OCI-LY3 (cell line): Measurements from ENCODE around the gene VAV2.

Experiments used
- CTCF ChIP-seq: fragments of 200-600, 300-600 bp; sonication (generic); IDR thresholded peaks from 2 replicates; pipeline ENCODE4 v1.5.1; 2014; ENCODE audit warnings: antibody characterized with exemption, low read length, low read depth
- EZH2phosphoT487 ChIP-seq: fragments of 200-600 bp; shearing (Covaris generic); IDR thresholded peaks from 2 replicates; pipeline ENCODE4 v1.6.1; 2018; ENCODE audit warnings: antibody characterized with exemption, mixed run types, low read depth

DNA sequence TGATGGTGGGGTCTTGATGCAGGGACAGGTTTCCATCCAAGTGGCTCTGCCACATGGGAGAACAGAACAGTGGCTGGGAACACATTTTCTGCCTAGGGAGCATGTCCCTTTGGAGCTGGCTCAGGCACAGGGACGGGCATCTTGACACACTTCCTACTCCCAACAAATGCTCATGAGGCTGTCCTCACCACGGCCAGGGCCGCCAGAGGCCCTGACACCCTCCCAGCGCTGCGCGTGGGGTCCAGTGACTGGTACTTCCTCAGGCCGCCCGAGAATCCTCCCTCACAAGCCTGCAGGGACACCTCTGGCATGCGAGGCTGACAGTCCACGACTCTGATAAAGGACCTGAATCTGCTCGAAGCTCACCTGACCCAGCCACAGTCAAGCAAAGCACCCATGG is 193.0 kb downstream of the VAV2 start:
- TF ChIP-seq CTCF (no peak), EZH2phosphoT487 (no peak)
